PC-3 (cell line): ENCODE measurements around the gene TMEM204. TPM values are rescaled to one million over a fixed set of nuclear protein-coding genes. Genes with fewer than 3 reads are reported as not detected.

Experiments
- ATAC-seq: fragments of 200-7000 bp; cut with Tn5 transposase; 2 replicates; pipeline ENCODE4 v1.9.1; 2020; ENCODE audit warnings: mild to moderate bottlenecking, moderate library complexity
- BruUV-seq: library from RNA; stranded (reverse); fragments of 400-500 nt; replicated peaks from 2 replicates; lab custom pipeline; 2021; lab: Mats Ljungman, UMichigan
- CTCF ChIA-PET: fragments of 300-600 bp; sonication (Branson Sonifier 250); formaldehyde crosslinking; loops from one replicate; lab custom pipeline; 2022; ENCODE audit warnings: antibody characterized with exemption; lab: Charles Lee
- POLR2A ChIA-PET: fragments of 300-600 bp; sonication (Branson Sonifier 250); formaldehyde crosslinking; loops from one replicate; lab custom pipeline; 2022; ENCODE audit warnings: antibody characterized with exemption; ENCODE audit not compliant: unreplicated experiment; lab: Charles Lee
- DNase-seq: peaks from one replicate; pipeline ENCODE4 v3.0.0-alpha.2; 2015
- H2AFZ ChIP-seq: fragments of 300-600 bp; sonication (generic); 2 replicates; pipeline ENCODE4 v1.6.0; 2016; ENCODE audit warnings: antibody characterized with exemption, low read length
- H3F3A ChIP-seq: fragments of 300-600 bp; sonication (generic); one replicate; pipeline ENCODE4 v1.6.0; 2017; ENCODE audit warnings: antibody characterized with exemption, low read length, control low read depth, mild to moderate bottlenecking; ENCODE audit not compliant: unreplicated experiment
- H3K27ac ChIP-seq: fragments of 300-600 bp; sonication (generic); 2 replicates; pipeline ENCODE4 v1.5.1; 2016; ENCODE audit warnings: mild to moderate bottlenecking, low read length
- H3K27me3 ChIP-seq: fragments of 300-600 bp; sonication (generic); 2 replicates; pipeline ENCODE4 v1.6.1; 2016; ENCODE audit warnings: low read length, mixed read lengths
- H3K36me3 ChIP-seq: fragments of 300-600 bp; sonication (generic); 2 replicates; pipeline ENCODE4 v1.6.1; 2016; ENCODE audit warnings: low read depth, mixed run types, low read length, mixed read lengths
- H3K4me1 ChIP-seq: fragments of 300-600 bp; sonication (generic); 2 replicates; pipeline ENCODE4 v1.5.1; 2016; ENCODE audit warnings: low read length; ENCODE audit not compliant: insufficient read depth
- H3K4me2 ChIP-seq: fragments of 300-600 bp; sonication (generic); 2 replicates; pipeline ENCODE4 v1.6.0; 2016; ENCODE audit warnings: low read length
- H3K4me3 ChIP-seq: fragments of 300-600 bp; sonication (generic); 2 replicates; pipeline ENCODE4 v1.5.1; 2016; ENCODE audit warnings: mild to moderate bottlenecking, low read length, mixed read lengths
- H3K79me2 ChIP-seq: fragments of 300-600 bp; sonication (generic); 2 replicates; pipeline ENCODE4 v1.6.1; 2017; ENCODE audit warnings: low read length, mixed read lengths
- H3K9ac ChIP-seq: fragments of 300-600 bp; sonication (generic); 2 replicates; pipeline ENCODE4 v1.6.0; 2016; ENCODE audit warnings: mild to moderate bottlenecking, low read length
- H3K9me2 ChIP-seq: fragments of 300-600 bp; sonication (generic); replicated peaks from 2 replicates; pipeline ENCODE4 v1.6.1; 2016; ENCODE audit warnings: mixed run types, low read length, mixed read lengths
- H3K9me3 ChIP-seq: fragments of 300-600 bp; sonication (generic); 2 replicates; pipeline ENCODE4 v1.6.1; 2016; ENCODE audit warnings: low read length, mixed read lengths
- H4K20me1 ChIP-seq: fragments of 300-600 bp; sonication (generic); 2 replicates; pipeline ENCODE4 v1.6.1; 2016; ENCODE audit warnings: low read length, mixed read lengths
- EZH2 ChIP-seq: fragments of 300-600 bp; sonication (generic); IDR thresholded peaks from one replicate; pipeline ENCODE4 v1.6.1; 2017; ENCODE audit warnings: antibody characterized with exemption, mild to moderate bottlenecking, low read length; ENCODE audit not compliant: unreplicated experiment
- EZH2phosphoT487 ChIP-seq: fragments of 300-600 bp; sonication (generic); IDR thresholded peaks from 2 replicates; pipeline ENCODE4 v1.6.1; 2018; ENCODE audit warnings: mild to moderate bottlenecking, antibody characterized with exemption, low read length, borderline replicate concordance
- intact Hi-C: fragments of 100-400 bp; cut with micrococcal nuclease; formaldehyde crosslinking; loops from 2 replicates; pipeline ENCODE4 v1.9.0; 2023
- total RNA-seq: library from RNA; depleted of rRNA; stranded (reverse); fragments of >200 nt; gene quantifications from 2 replicates; pipeline ENCODE4 v1.2.3, GENCODE V29; 2014
- TF ChIP-seq, protein P1 (sequence below): fragments of 300-600 bp; sonication (generic); conservative IDR thresholded peaks from 2 replicates; pipeline ENCODE4 v1.5.1; 2017; ENCODE audit warnings: antibody characterized with exemption, low read depth, mild to moderate bottlenecking, low read length

The TMEM204 gene
- total RNA-seq, 1 experiment from 2014 or later = not detected

- no peak overlapping the region for H3K27ac ChIP-seq
- H3K36me3 ChIP-seq = 0 out of 2 replicates have a peak, but pooled peaks cover 3% of the 10 kb centered on the region
- ChIA-PET CTCF (no interaction called here), POLR2A (no interaction called here)
- H3K9me3 ChIP-seq = no peaks in the 10 kb centered on the region
- no peak overlapping the region for H2AFZ ChIP-seq
- H3K27me3 ChIP-seq = no peaks in the 10 kb centered on the region
- intact Hi-C loops = no loop called here
- H3K9ac ChIP-seq = no peak overlapping the region
- no peak overlapping the region for H3K4me3 ChIP-seq
- H3K4me2 ChIP-seq = no peak overlapping the region
- H3F3A ChIP-seq = no peaks in the 10 kb centered on the region
- no peaks in the 10 kb centered on the region for H3K9me2 ChIP-seq
- no peak for ATAC-seq
- DNase-seq = no peak
- TF ChIP-seq EZH2phosphoT487 (no peak), EZH2 (no peak)
- TF ChIP-seq, protein P1, sequence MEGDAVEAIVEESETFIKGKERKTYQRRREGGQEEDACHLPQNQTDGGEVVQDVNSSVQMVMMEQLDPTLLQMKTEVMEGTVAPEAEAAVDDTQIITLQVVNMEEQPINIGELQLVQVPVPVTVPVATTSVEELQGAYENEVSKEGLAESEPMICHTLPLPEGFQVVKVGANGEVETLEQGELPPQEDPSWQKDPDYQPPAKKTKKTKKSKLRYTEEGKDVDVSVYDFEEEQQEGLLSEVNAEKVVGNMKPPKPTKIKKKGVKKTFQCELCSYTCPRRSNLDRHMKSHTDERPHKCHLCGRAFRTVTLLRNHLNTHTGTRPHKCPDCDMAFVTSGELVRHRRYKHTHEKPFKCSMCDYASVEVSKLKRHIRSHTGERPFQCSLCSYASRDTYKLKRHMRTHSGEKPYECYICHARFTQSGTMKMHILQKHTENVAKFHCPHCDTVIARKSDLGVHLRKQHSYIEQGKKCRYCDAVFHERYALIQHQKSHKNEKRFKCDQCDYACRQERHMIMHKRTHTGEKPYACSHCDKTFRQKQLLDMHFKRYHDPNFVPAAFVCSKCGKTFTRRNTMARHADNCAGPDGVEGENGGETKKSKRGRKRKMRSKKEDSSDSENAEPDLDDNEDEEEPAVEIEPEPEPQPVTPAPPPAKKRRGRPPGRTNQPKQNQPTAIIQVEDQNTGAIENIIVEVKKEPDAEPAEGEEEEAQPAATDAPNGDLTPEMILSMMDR = no peak
- H4K20me1 ChIP-seq = peaks cover 5% of the 10 kb centered on the region; the same call in 1 of the 2 replicates
- peaks cover 31% of the 10 kb centered on the region for H3K79me2 ChIP-seq
- H3K4me1 ChIP-seq = peaks cover 13% of the 10 kb centered on the region
- no TSS peak for BruUV-seq
Observed at GRCh38 chr16:1497014-1497598, 36.4 kb upstream of the TMEM204 start.

GRCh38 chr16:1498899-1499676, 34.4 kb upstream of the TMEM204 start:
- ChIA-PET POLR2A (no interaction called here), CTCF (no interaction called here)
- no peak for ATAC-seq
- Histone ChIP-seq H3K9ac (no peak overlapping the region), H3K4me2 (no peak overlapping the region), H2AFZ (no peak overlapping the region), H4K20me1 (peaks cover 5% of the 10 kb centered on the region; the same call in 1 of the 2 replicates), H3K79me2 (peaks cover 23% of the 10 kb centered on the region), H3K27ac (no peak overlapping the region), H3F3A (no peaks in the 10 kb centered on the region), H3K4me1 (peaks cover 6% of the 10 kb centered on the region; the same call in 1 of the 2 replicates), H3K9me3 (no peaks in the 10 kb centered on the region), H3K9me2 (no peaks in the 10 kb centered on the region), H3K27me3 (no peaks in the 10 kb centered on the region), H3K36me3 (0 out of 2 replicates have a peak, but pooled peaks cover 3% of the 10 kb centered on the region), H3K4me3 (no peak overlapping the region)
- TF ChIP-seq EZH2phosphoT487 (no peak), EZH2 (no peak)
- TF ChIP-seq, protein P1 = no peak
- DNase-seq = no peak
- BruUV-seq = no TSS peak
- intact Hi-C loops = no loop called here
